ENCODE measurements around the gene C6orf163.

C6orf163 gene

GRCh38 chr6:87407561-87407900 lies 62.9 kb downstream of the C6orf163 start:
- Histone ChIP-seq H3K27ac (ENCODE audit: low read depth, low read length) (peak overlapping the region; percentile 84), H3K4me3 (ENCODE audit: low read depth in 1 of 5, low read length in 5 of 5) (peak overlapping the region; percentile 79 to 99 (median 90)), H3K9me3 (ENCODE audit: control insufficient read depth in 5 of 5, low read length in 5 of 5) (no peaks in the 10 kb centered on the region), H3K9ac (ENCODE audit: low read length in 5 of 5) (peak overlapping the region in 3 of 5 donors; percentile 39 to 47 (median 41)), H3K36me3 (ENCODE audit: control insufficient read depth in 5 of 5, insufficient read depth in 5 of 5, low read length in 5 of 5) (no peaks in the 10 kb centered on the region), H3K4me1 (ENCODE audit: control insufficient read depth in 5 of 5, insufficient read depth in 5 of 5, low read length in 5 of 5) (peaks cover 0 to 11% (median 9%) of the 10 kb centered on the region in 5 donors), H3K27me3 (ENCODE audit: control insufficient read depth in 5 of 5, insufficient read depth in 4 of 5, low read length in 5 of 5) (no peaks in the 10 kb centered on the region)

DNA sequence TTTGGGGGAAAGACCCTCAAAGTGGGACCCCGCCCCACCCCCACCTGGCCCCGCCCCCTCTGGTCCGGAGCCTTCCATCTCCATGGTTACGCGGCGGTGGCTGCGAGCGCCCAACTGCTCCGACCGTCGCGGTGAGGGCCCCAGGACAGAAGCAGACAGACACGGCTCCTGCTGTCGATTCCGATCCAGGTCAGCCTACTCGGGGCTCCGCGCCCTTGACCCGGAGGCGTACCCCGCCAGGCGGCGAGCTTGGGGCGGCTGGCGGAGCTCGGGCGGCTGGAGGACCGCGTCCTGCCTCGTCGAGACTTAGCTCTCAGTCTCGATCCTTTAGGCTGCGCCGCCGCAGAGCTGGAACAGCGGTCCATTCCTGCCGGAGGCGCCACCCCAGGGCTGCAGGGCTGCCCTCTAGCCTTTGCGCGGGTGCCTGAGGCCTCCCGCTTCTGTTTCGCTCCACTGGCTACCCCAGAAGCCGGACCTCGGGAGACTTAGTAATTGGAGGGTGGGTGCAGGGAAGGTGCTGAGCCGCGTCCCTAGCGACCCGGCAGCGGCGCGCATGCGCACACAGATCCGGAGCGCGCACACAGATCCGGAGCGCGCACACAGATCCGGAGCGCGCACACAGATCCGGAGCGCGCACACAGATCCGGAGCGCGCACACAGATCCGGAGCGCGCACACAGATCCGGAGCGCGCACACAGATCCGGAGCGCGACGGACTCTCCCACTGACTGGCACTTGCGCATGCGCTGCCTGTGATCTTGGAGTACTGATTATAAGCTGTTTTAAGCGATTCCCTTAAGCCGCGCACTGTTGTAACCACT lies 63.5 kb downstream of the C6orf163 start, which contains the start of gene CFAP206:
TSS of gene CFAP206 (plus strand) at position 72 of the 820 bp plus-strand sequence. CDS start 1,868 bp downstream, outside the sequence.
- Histone ChIP-seq H3K4me3 (ENCODE audit: low read depth in 1 of 5, low read length in 5 of 5) (peak within 1 kb of the TSS; percentile 86 to 99 (median 94)), H3K9me3 (ENCODE audit: control insufficient read depth in 5 of 5, low read length in 5 of 5) (no peaks in the 10 kb centered on the region), H3K9ac (ENCODE audit: low read length in 5 of 5) (peak within 1 kb of the TSS; percentile 59 to 95 (median 79)), H3K27me3 (ENCODE audit: control insufficient read depth in 5 of 5, insufficient read depth in 4 of 5, low read length in 5 of 5) (no peaks in the 10 kb centered on the region), H3K4me1 (ENCODE audit: control insufficient read depth in 5 of 5, insufficient read depth in 5 of 5, low read length in 5 of 5) (peaks cover 0 to 11% (median 9%) of the 10 kb centered on the region in 5 donors), H3K36me3 (ENCODE audit: control insufficient read depth in 5 of 5, insufficient read depth in 5 of 5, low read length in 5 of 5) (no peaks in the 10 kb centered on the region), H3K27ac (ENCODE audit: low read depth, low read length) (peak within 1 kb of the TSS; percentile 84)

DNA sequence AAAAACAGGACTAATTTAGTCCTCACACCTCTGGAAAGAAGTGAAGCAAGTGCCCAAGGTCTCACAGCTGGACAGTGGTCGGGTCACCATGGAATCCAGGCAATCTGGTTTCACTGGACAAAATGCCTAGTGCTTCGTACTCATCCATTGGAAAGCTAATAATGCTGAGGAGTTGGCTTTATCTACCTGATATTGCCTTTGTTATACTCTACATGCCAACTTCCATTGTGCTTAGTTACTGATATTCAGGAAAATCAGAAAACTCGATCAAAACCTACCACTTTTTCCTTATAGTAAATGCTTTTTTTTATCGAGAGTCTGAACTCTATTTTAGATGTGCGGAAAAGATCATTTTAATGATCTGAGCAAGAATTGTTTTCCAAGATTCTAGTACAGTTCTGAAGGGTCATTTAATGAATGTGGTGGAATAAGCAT lies 64.1 kb downstream of the C6orf163 start:
- Histone ChIP-seq H3K36me3 (ENCODE audit: control insufficient read depth in 5 of 5, insufficient read depth in 5 of 5, low read length in 5 of 5) (no peaks in the 10 kb centered on the region), H3K9ac (ENCODE audit: low read length in 5 of 5) (peak overlapping the region; percentile 53 to 95 (median 68)), H3K4me1 (ENCODE audit: control insufficient read depth in 5 of 5, insufficient read depth in 5 of 5, low read length in 5 of 5) (peaks cover 0 to 11% (median 9%) of the 10 kb centered on the region in 5 donors), H3K27ac (ENCODE audit: low read depth, low read length) (peak overlapping the region; percentile 84), H3K4me3 (ENCODE audit: low read depth in 1 of 5, low read length in 5 of 5) (peak overlapping the region; percentile 86 to 99 (median 94)), H3K27me3 (ENCODE audit: control insufficient read depth in 5 of 5, insufficient read depth in 4 of 5, low read length in 5 of 5) (no peaks in the 10 kb centered on the region), H3K9me3 (ENCODE audit: control insufficient read depth in 5 of 5, low read length in 5 of 5) (no peaks in the 10 kb centered on the region)

Measured in subcutaneous abdominal adipose tissue (tissue), 5 donors.